ENCODE results near the gene IFFO2.

The IFFO2 gene

DNA sequence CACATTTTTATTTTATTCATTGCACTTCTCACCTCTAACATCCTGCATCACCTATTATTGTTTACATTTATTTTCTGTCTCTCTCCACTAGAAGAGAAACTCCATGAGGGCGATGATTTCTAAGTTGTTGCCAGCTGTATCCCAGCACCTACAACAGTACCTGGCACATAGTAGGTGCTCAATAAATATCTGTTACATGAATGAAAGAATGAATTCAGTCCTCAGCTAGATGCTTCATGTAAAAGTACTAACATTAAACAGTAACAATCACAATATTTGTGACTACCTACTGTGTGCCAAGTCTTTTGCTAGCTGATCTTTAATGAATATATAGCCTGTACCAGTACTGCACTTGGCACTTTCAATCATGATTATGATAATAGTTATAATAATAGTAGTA is 100.0 kb downstream of the IFFO2 start:
- Histone ChIP-seq H3K9me3 (ENCODE audit: control insufficient read depth, low read length) (no peaks in the 10 kb centered on the region), H3K36me3 (ENCODE audit: control insufficient read depth, insufficient read depth, low read length) (no peaks in the 10 kb centered on the region), H3K27ac (ENCODE audit: insufficient read depth, low read depth, low read length, poor library complexity, severe bottlenecking) (no peak overlapping the region), H3K4me3 (ENCODE audit: insufficient read depth, low read depth, low read length) (no peak overlapping the region), H3K4me1 (ENCODE audit: control insufficient read depth, insufficient read depth, low read length) (no peaks in the 10 kb centered on the region), H3K27me3 (ENCODE audit: control insufficient read depth, insufficient read depth, low read length, poor library complexity, severe bottlenecking) (no peaks in the 10 kb centered on the region)
- WGBS, 2 experiments, result 78 to 87% methylated on average over 1 of the region's 1 CpG

GRCh38 chr1:18855573-18855972 is 100.9 kb downstream of the IFFO2 start:
- Histone ChIP-seq H3K4me3 (ENCODE audit: insufficient read depth, low read depth, low read length) (no peak overlapping the region), H3K4me1 (ENCODE audit: control insufficient read depth, insufficient read depth, low read length) (no peaks in the 10 kb centered on the region), H3K27ac (ENCODE audit: insufficient read depth, low read depth, low read length, poor library complexity, severe bottlenecking) (no peak overlapping the region), H3K9me3 (ENCODE audit: control insufficient read depth, low read length) (no peaks in the 10 kb centered on the region), H3K27me3 (ENCODE audit: control insufficient read depth, insufficient read depth, low read length, poor library complexity, severe bottlenecking) (no peaks in the 10 kb centered on the region), H3K36me3 (ENCODE audit: control insufficient read depth, insufficient read depth, low read length) (no peaks in the 10 kb centered on the region)
- WGBS, 2 experiments, result 87 to 90% methylated on average over 6 of the region's 6 CpGs

GRCh38 chr1:18854331-18855025 is 102.0 kb downstream of the IFFO2 start:
- Histone ChIP-seq H3K9me3 (ENCODE audit: control insufficient read depth, low read length) (no peaks in the 10 kb centered on the region), H3K27me3 (ENCODE audit: control insufficient read depth, insufficient read depth, low read length, poor library complexity, severe bottlenecking) (no peaks in the 10 kb centered on the region), H3K4me1 (ENCODE audit: control insufficient read depth, insufficient read depth, low read length) (no peaks in the 10 kb centered on the region), H3K4me3 (ENCODE audit: insufficient read depth, low read depth, low read length) (no peak overlapping the region), H3K36me3 (ENCODE audit: control insufficient read depth, insufficient read depth, low read length) (no peaks in the 10 kb centered on the region), H3K27ac (ENCODE audit: insufficient read depth, low read depth, low read length, poor library complexity, severe bottlenecking) (no peak overlapping the region)
- 93 to 95% methylated on average over 49 of the region's 49 CpGs for WGBS, 2 experiments

Data from ectodermal cell (in vitro differentiated cells).